HL-60 (cell line): ENCODE measurements around the gene ADAMTS13.
A peak's percentile ranks its signal among the peaks of the same experiment; 100 is the strongest.

Experiments used
- DNase-seq, 2 experiments: peaks; one replicate each; pipeline ENCODE4 v3.0.0-alpha.2; 2010 to 2020; ENCODE audit warnings: low read depth in 1 of 2, low spot score in 1 of 2
- H3K27ac ChIP-seq: fragments of 250-450 bp; sonication (Bioruptor Pico); replicated peaks from 2 replicates; pipeline ENCODE4 v1.5.1; 2020; ENCODE audit warnings: mild to moderate bottlenecking, moderate library complexity
- H3K27me3 ChIP-seq: fragments of 250-450 bp; sonication (Bioruptor Pico); 2 replicates; pipeline ENCODE4 v1.5.1; 2021; ENCODE audit warnings: mild to moderate bottlenecking, moderate library complexity; ENCODE audit not compliant: insufficient read depth, poor library complexity, severe bottlenecking
- H3K4me3 ChIP-seq: replicated peaks from 2 replicates; pipeline ENCODE4 v1.5.1; 2011; ENCODE audit warnings: mild to moderate bottlenecking, control low read depth, low read length; ENCODE audit not compliant: insufficient read depth
- CTCF ChIP-seq: IDR thresholded peaks from one replicate; pipeline ENCODE4 v1.5.1; 2011; ENCODE audit warnings: low read length, control low read depth, inconsistent platforms; ENCODE audit not compliant: insufficient read depth
- GABPA ChIP-seq: IDR thresholded peaks from 2 replicates; pipeline ENCODE4 v1.6.1; 2012; ENCODE audit warnings: low read depth
- POLR2AphosphoS5 ChIP-seq: IDR thresholded peaks from 2 replicates; pipeline ENCODE4 v1.6.1; 2012; ENCODE audit warnings: low read depth
- REST ChIP-seq: IDR thresholded peaks from 2 replicates; pipeline ENCODE4 v1.6.1; 2012; ENCODE audit warnings: low read depth; ENCODE audit not compliant: insufficient replicate concordance
- SPI1 ChIP-seq: IDR thresholded peaks from 2 replicates; pipeline ENCODE4 v1.6.1; 2012; ENCODE audit warnings: low read depth, mild to moderate bottlenecking, borderline replicate concordance
- long read RNA-seq: library from polyadenylated mRNA; unstranded; transcript quantifications from one replicate; pipeline ENCODE4 v2.0.0, GENCODE V29; 2020

ADAMTS13 gene
- long read RNA-seq, partial matches to known transcripts = 1 of 2 reads
- long read RNA-seq, other reads (novel, unspliced or antisense) = 1 of 2 reads

- no peak within 1 kb of the TSS for H3K4me3 ChIP-seq
- H3K27ac ChIP-seq = no peak within 1 kb of the TSS
- TF ChIP-seq REST = no peak
- no peak for TF ChIP-seq GABPA
- TF ChIP-seq CTCF = no peak
- no peak for TF ChIP-seq POLR2AphosphoS5
- TF ChIP-seq SPI1 = no peak
- peaks cover 3% of the 10 kb centered on the region for H3K27me3 ChIP-seq
- no peak for DNase-seq
Measured at GRCh38 chr9:133421615-133422542, at the start of gene ADAMTS13. Gene ADAMTS13 (plus strand): TSS chr9:133422367. CDS start chr9:133422444, 77 bp downstream.

- peak in 1 of 2 experiments; percentile 57 for DNase-seq
- Histone ChIP-seq H3K27ac (peak overlapping the region; percentile 95), H3K27me3 (no peaks in the 10 kb centered on the region), H3K4me3 (peak overlapping the region; percentile 82)
- TF ChIP-seq GABPA (no peak; the same call in 1 of the 2 replicates), SPI1 (no peak), CTCF (no peak), POLR2AphosphoS5 (no peak), REST (no peak)
Measured at GRCh38 chr9:133374612-133375115, 47.5 kb upstream of the ADAMTS13 start.

GRCh38 chr9:133375116-133375723 lies 46.9 kb upstream of the ADAMTS13 start:
- Histone ChIP-seq H3K4me3 (peak overlapping the region; percentile 82), H3K27ac (peak overlapping the region; percentile 95), H3K27me3 (no peaks in the 10 kb centered on the region)
- peak in 1 of 2 experiments; percentile 63 for DNase-seq
- TF ChIP-seq SPI1 = 0 out of 2 replicates have a peak, but pooled peaks have one; percentile 18
- TF ChIP-seq REST = no peak
